ENCODE results near the gene TRAF6. TPM values are rescaled to one million over a fixed set of nuclear protein-coding genes. Genes with fewer than 3 reads are reported as not detected.

The TRAF6 gene
- polyA plus RNA-seq, 1 donor (not counting 4 experiments of a cell fraction or from before 2014, with no cell fraction given) = 15.1 TPM

- H4K20me1 ChIP-seq (ENCODE audit: control insufficient read depth, extremely low read depth, insufficient read depth, low read length) = no peaks in the 10 kb centered on the region
- no peak overlapping the region for H3K4me3 ChIP-seq (ENCODE audit: control insufficient read depth in 2 of 3, extremely low read depth in 1 of 3, insufficient read depth in 2 of 3, low read depth in 1 of 3, low read length in 3 of 3)
- no peaks in the 10 kb centered on the region for H3K27me3 ChIP-seq (ENCODE audit: control insufficient read depth, extremely low read depth, insufficient read depth, low read length)
- no peak overlapping the region for H3K27ac ChIP-seq (ENCODE audit: control insufficient read depth, insufficient read depth, low read length)
- no peak overlapping the region for H2AFZ ChIP-seq (ENCODE audit: control insufficient read depth, low read length)
- dilution Hi-C loops (cut with MboI; ENCODE audit: extremely low pct_ligation_motif_present, low sequenced_read_pairs) = no loop called here
- no peak overlapping the region for H3K4me2 ChIP-seq (ENCODE audit: control insufficient read depth, extremely low read depth, insufficient read depth, low read depth, low read length)
- no peak for FAIRE-seq
- DNase-seq (ENCODE audit: low read depth, low spot score) = no peak
- TF ChIP-seq CTCF (optimal IDR thresholded peaks at IDR 0.05 in 1 of 3, IDR thresholded peaks at IDR 0.05 in 1 of 3, conservative IDR thresholded peaks at IDR 0.05 in 1 of 3; ENCODE audit: extremely low read depth in 1 of 3, insufficient read depth in 2 of 3, low read length in 3 of 3) (no peak), EZH2 (IDR thresholded peaks at IDR 0.05; ENCODE audit: low read length) (no peak)
- no peaks in the 10 kb centered on the region for H3K9me1 ChIP-seq (ENCODE audit: control insufficient read depth, extremely low read depth, insufficient read depth, low read length)
- H3K79me2 ChIP-seq (ENCODE audit: control insufficient read depth, insufficient read depth, low read length) = peaks cover 9% of the 10 kb centered on the region
- no peak overlapping the region for H3K9ac ChIP-seq (ENCODE audit: control insufficient read depth, extremely low read depth, insufficient read depth, low read length)
- H3K36me3 ChIP-seq (ENCODE audit: control insufficient read depth in 2 of 2, extremely low read depth in 1 of 2, insufficient read depth in 2 of 2, low read length in 2 of 2) = peaks cover 12 to 33% of the 10 kb centered on the region in 2 experiments
- H3K4me1 ChIP-seq (ENCODE audit: control insufficient read depth, extremely low read depth, insufficient read depth, low read length) = no peaks in the 10 kb centered on the region
- H3K9me3 ChIP-seq (ENCODE audit: control insufficient read depth, low read depth, low read length) = no peaks in the 10 kb centered on the region
Measured at GRCh38 chr11:36493332-36493731, 16.7 kb downstream of the TRAF6 start.

GRCh38 chr11:36492724-36493304 is 17.3 kb downstream of the TRAF6 start:
- Histone ChIP-seq H3K27me3 (ENCODE audit: control insufficient read depth, extremely low read depth, insufficient read depth, low read length) (no peaks in the 10 kb centered on the region), H3K27ac (ENCODE audit: control insufficient read depth, insufficient read depth, low read length) (no peak overlapping the region), H3K4me3 (ENCODE audit: control insufficient read depth in 2 of 3, extremely low read depth in 1 of 3, insufficient read depth in 2 of 3, low read depth in 1 of 3, low read length in 3 of 3) (no peak overlapping the region), H3K9ac (ENCODE audit: control insufficient read depth, extremely low read depth, insufficient read depth, low read length) (no peak overlapping the region), H3K9me1 (ENCODE audit: control insufficient read depth, extremely low read depth, insufficient read depth, low read length) (no peaks in the 10 kb centered on the region), H3K4me2 (ENCODE audit: control insufficient read depth, extremely low read depth, insufficient read depth, low read depth, low read length) (no peak overlapping the region), H3K4me1 (ENCODE audit: control insufficient read depth, extremely low read depth, insufficient read depth, low read length) (no peaks in the 10 kb centered on the region), H3K79me2 (ENCODE audit: control insufficient read depth, insufficient read depth, low read length) (peaks cover 8% of the 10 kb centered on the region), H4K20me1 (ENCODE audit: control insufficient read depth, extremely low read depth, insufficient read depth, low read length) (no peaks in the 10 kb centered on the region), H3K9me3 (ENCODE audit: control insufficient read depth, low read depth, low read length) (no peaks in the 10 kb centered on the region), H2AFZ (ENCODE audit: control insufficient read depth, low read length) (no peak overlapping the region), H3K36me3 (ENCODE audit: control insufficient read depth in 2 of 2, extremely low read depth in 1 of 2, insufficient read depth in 2 of 2, low read length in 2 of 2) (peaks cover 15 to 33% of the 10 kb centered on the region in 2 experiments)
- no peak for DNase-seq (ENCODE audit: low read depth, low spot score)
- TF ChIP-seq CTCF (optimal IDR thresholded peaks at IDR 0.05 in 1 of 3, IDR thresholded peaks at IDR 0.05 in 1 of 3, conservative IDR thresholded peaks at IDR 0.05 in 1 of 3; ENCODE audit: extremely low read depth in 1 of 3, insufficient read depth in 2 of 3, low read length in 3 of 3) = peak; percentile 27 to 74 (median 51)
- TF ChIP-seq EZH2 (IDR thresholded peaks at IDR 0.05; ENCODE audit: low read length) = no peak
- FAIRE-seq = no peak
- dilution Hi-C loops (cut with MboI; ENCODE audit: extremely low pct_ligation_motif_present, low sequenced_read_pairs) = no loop called here

All from keratinocyte (primary cell).